K562 treated with DMSO at 1 percent for 12 hours (cell line): ENCODE results near the gene OR1C1. TPM values are rescaled to one million over a fixed set of nuclear protein-coding genes. Genes with fewer than 3 reads are reported as not detected.

ENCODE experiments used
- total RNA-seq: library from RNA; unstranded; fragments of 300-600 nt; gene quantifications from 2 replicates; pipeline ENCODE4 v1.2.3, GENCODE V29; 2022; ENCODE audit not compliant: insufficient read depth

Gene OR1C1, protein sequence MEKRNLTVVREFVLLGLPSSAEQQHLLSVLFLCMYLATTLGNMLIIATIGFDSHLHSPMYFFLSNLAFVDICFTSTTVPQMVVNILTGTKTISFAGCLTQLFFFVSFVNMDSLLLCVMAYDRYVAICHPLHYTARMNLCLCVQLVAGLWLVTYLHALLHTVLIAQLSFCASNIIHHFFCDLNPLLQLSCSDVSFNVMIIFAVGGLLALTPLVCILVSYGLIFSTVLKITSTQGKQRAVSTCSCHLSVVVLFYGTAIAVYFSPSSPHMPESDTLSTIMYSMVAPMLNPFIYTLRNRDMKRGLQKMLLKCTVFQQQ
- not detected in 2 replicates for total RNA-seq

DNA sequence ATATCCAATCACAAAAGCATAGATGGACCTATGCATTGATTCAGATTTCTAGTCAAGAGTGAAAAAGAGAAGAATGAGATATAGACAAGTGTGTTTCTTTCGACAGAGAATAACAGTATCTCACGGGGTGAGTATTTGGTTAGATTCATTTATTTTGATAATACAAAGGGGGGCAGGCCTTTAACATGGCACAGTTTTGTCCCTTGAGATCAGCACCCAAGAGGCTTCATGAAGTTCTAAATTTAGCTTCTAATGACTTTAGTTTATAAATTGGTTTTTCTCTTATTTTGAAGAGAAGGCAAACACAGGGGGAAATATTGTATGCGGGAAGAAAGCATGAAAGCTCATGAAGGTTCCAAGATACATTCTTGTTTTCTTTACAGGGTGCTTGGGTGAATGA lies at the start of gene OR1C1:
TSS of gene OR1C1 (minus strand) at position 101 of the 400 bp plus-strand sequence. CDS start 2,150 bp downstream, outside the sequence.

GRCh38 chr1:247748041-247748440 lies 12.3 kb downstream of the OR1C1 start, which contains the start of gene OR14A2:
Gene OR14A2 (minus strand): TSS chr1:247748141.

DNA sequence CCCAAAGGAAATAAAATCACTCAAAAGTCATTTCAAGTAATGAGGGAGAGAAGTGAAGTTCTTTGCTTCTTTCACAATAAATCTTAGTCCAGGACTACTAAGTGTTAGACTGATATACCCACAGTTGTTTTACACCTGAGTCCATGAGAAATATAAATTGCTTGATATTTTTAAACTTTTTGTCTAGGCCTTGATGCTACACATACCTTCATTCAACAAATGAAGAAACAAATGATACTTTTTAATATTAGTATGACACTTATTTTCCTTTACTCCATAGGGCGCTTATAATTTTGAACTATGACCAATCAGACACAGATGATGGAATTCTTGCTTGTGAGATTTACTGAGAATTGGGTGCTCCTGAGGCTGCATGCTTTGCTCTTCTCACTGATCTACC lies 22.0 kb downstream of the OR1C1 start, which contains the start of gene OR14K1:
TSS of gene OR14K1 (plus strand) at position 301 of the 400 bp plus-strand sequence. CDS start at position 301, 0 bp downstream.

GRCh38 chr1:247716546-247716945 lies 43.8 kb downstream of the OR1C1 start, which contains the start of gene OR6F1:
Gene OR6F1 (minus strand): TSS chr1:247716646. CDS start chr1:247712755, 3,891 bp downstream.

Other genes starting within 250 kb of the OR1C1 start
- 0.11 TPM in 1 of 2 replicates, not detected in the other for gene OR2C3, start 224.1 kb downstream of the OR1C1 start, total RNA-seq
- not detected in 2 replicates for gene GCSAML, start 211.4 kb downstream of the OR1C1 start, total RNA-seq
- not detected in 2 replicates for gene OR2G2, start 172.2 kb downstream of the OR1C1 start, total RNA-seq
- gene OR2G3, start 155.0 kb downstream of the OR1C1 start, total RNA-seq = not detected in 2 replicates
- not detected in 2 replicates for gene OR13G1, start 80.8 kb downstream of the OR1C1 start, total RNA-seq
- gene OR6F1, start 43.9 kb downstream of the OR1C1 start, total RNA-seq = not detected in 2 replicates
- not detected in 2 replicates for gene OR14K1, start 21.9 kb downstream of the OR1C1 start, total RNA-seq
- not detected in 2 replicates for gene OR14A2, start 12.4 kb downstream of the OR1C1 start, total RNA-seq
- gene OR14A16, start 63.6 kb upstream of the OR1C1 start, total RNA-seq = not detected in 2 replicates
- gene OR11L1, start 81.3 kb upstream of the OR1C1 start, total RNA-seq = not detected in 2 replicates
- gene TRIM58, start 96.6 kb upstream of the OR1C1 start, total RNA-seq = 6.8 and 25.3 TPM in 2 replicates
- 8.5 TPM in 1 of 2 replicates, not detected in the other for gene OR2W3, start 135.0 kb upstream of the OR1C1 start, total RNA-seq
- not detected in 2 replicates for gene OR2T8, start 159.7 kb upstream of the OR1C1 start, total RNA-seq
- not detected in 2 replicates for gene OR2AJ1, start 164.3 kb upstream of the OR1C1 start, total RNA-seq
- not detected in 2 replicates for gene OR2L8, start 188.3 kb upstream of the OR1C1 start, total RNA-seq
- not detected in 2 replicates for gene OR2AK2, start 204.7 kb upstream of the OR1C1 start, total RNA-seq